WI38 (cell line): Measurements from ENCODE around the gene EDARADD.

Experiments used
- H3K4me3 ChIP-seq: 2 replicates; pipeline ENCODE4 v1.5.1; 2011; ENCODE audit warnings: low read depth, mild to moderate bottlenecking, control low read depth, low read length
- TF ChIP-seq, protein P1 (sequence below): IDR thresholded peaks from 2 replicates; pipeline ENCODE4 v1.5.1; 2012; ENCODE audit warnings: low read depth, mild to moderate bottlenecking, control low read depth, low read length

EDARADD gene

DNA sequence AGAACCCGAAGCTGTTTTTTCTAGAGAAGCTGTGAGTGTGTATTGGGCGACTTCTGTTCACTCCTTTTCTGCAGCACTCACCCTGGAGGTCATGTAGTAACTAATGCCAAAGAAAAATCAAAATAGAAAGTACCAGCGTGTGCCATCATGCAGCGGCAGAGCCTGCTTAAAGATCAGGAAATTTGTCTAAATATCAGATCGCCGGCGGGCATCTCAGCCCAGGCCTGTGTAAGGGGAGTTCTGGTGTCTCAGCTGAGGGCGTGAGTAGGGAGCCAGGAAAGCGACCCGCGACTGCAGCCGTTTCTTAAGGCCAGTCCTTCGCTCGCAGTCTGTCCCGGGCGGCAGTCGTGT is 768 bp downstream of the EDARADD start:
- TF ChIP-seq, protein P1, sequence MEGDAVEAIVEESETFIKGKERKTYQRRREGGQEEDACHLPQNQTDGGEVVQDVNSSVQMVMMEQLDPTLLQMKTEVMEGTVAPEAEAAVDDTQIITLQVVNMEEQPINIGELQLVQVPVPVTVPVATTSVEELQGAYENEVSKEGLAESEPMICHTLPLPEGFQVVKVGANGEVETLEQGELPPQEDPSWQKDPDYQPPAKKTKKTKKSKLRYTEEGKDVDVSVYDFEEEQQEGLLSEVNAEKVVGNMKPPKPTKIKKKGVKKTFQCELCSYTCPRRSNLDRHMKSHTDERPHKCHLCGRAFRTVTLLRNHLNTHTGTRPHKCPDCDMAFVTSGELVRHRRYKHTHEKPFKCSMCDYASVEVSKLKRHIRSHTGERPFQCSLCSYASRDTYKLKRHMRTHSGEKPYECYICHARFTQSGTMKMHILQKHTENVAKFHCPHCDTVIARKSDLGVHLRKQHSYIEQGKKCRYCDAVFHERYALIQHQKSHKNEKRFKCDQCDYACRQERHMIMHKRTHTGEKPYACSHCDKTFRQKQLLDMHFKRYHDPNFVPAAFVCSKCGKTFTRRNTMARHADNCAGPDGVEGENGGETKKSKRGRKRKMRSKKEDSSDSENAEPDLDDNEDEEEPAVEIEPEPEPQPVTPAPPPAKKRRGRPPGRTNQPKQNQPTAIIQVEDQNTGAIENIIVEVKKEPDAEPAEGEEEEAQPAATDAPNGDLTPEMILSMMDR: no peak
- peak overlapping the region; percentile 52 for H3K4me3 ChIP-seq

DNA sequence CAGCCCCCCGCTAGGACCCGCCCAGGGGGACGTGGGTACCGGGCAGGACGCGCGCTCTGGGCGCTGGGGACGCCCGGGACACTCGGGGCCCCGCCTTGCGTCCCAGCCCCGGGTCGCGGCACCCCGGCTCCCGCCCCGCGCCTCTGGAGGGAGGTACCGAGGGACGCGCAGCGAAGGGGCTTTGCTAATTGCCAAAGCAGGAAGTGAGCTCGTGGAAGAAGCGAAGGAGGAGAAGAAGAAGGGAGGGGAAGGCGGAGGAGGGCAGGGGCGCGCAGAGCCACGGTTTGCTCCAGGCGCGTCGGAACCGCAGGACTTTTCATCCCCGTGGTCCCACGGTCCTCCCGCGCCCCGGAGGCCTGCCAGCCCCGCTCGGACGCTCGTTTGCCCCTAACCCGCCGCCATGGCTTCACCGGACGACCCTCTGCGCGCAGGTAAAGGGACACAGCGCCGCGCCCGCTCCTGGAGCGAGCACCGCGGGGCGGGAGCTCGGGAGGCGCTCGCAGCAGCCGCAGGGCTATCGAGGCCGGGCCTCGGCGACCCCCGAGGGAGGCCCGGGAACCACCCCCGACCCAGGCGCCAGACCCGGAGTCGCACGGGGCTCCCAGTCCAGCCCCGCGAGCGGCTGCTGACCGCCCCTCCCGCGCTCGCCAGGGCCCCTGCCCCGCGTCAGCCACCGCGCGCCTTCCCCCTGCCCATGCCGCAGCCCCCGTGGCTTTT is 1.3 kb downstream of the EDARADD start:
- TF ChIP-seq, protein P1: no peak
- H3K4me3 ChIP-seq: peak overlapping the region; percentile 52

DNA sequence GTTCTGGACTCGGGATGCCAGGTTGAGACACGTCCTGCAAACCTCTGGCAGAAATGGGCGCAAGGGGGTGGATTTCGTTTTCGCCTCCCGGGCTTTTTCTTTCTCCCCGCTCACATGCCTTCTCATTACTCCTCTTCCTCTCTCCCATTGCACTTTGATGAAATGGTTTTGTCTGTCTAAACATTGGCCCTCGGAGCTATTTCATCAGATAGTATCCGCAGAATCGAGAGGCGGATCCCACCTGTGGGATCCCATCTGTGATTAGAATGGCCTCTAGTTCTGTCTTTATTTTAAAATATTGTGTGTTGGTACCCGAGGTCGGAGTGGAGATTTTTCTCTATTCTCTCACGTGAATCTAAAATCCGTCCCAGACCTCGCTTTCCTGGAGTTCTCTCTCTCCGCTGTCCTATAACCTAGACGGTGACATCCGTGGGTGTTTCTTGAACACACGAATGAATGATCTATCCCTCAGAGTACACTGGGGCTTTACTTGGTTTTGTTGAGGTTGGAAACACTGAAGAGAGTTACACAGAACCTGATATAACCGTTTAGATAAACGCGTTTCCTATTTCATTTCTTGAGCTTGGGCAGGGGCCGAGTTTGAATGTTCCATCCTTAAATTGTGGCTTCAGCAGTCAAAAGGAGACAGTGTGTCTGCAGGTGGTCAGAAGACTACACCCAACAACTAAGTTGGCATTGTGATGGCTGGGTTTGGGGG is 2.0 kb downstream of the EDARADD start:
- peak overlapping the region; percentile 52; the same call in 1 of the 2 replicates for H3K4me3 ChIP-seq
- TF ChIP-seq, protein P1: no peak

DNA sequence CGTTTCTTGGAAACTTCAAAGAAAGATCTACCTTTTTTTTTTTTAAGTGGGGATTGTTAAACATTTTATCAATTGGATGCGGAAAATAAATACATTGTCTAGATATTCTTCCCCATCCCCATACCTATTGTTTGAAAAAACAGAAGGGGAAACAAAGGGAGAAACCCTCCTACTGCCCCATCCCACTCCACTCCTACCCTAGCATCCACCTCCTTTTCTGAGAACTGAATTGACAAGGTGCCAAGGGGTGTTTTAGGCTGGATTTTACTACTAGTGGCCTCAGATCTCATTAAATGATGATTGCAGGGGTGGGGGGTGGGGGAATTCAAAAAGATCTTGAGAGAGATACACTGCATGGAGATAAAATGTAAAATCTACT is 2.6 kb downstream of the EDARADD start:
- TF ChIP-seq, protein P1: no peak
- no peak overlapping the region for H3K4me3 ChIP-seq

DNA sequence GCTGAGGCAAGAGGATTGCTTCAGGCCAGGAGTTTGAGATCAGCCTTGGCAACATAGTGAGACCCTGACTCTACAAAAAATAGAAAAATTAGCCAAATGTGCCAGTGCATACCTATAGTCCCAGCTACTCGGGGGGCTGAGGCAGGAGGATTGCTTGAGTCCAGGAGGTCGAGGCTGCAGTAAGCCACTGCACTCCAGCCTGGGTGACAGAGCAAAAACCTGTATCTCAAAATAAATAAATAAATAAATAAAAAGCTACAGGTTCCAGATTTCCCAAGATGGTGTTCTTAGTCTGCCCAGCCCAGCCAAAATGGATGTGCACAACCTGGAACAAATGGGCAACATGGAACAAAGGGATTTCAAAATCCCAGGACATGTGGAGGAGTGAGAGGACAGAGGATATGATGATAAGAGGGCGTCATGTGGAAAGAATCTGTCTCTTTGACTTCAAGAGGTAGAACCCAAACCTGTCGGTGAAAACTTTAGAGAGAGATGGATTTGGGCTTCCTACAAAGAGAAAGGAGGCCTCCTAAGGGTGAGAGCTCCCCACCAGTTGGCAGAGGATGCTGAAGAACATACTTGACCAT is 3.2 kb downstream of the EDARADD start:
- TF ChIP-seq, protein P1: no peak

DNA sequence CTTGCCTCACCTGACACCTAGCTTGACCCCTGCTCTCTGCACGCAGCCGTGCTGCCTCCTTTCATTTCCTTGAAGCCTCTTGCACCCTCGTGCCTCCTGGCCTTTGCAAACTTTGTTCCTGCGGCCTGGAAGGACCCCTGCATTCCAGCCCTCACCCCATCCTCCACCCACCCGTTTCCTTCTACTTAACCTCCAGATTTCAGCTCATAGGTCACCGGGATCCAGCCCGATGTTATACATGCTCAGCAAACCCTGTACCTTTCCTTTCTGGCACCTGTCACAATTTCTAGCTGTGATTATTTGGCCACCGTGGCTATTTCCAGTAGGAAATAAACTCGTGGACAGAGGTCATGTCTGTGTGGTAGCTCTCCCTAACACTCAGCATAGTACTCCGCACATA is 4.5 kb downstream of the EDARADD start:
- H3K4me3 ChIP-seq: no peak overlapping the region
- TF ChIP-seq, protein P1: no peak

More for the DNA sequence above, 3.2 kb downstream of the EDARADD start:
- no peak overlapping the region for H3K4me3 ChIP-seq

DNA sequence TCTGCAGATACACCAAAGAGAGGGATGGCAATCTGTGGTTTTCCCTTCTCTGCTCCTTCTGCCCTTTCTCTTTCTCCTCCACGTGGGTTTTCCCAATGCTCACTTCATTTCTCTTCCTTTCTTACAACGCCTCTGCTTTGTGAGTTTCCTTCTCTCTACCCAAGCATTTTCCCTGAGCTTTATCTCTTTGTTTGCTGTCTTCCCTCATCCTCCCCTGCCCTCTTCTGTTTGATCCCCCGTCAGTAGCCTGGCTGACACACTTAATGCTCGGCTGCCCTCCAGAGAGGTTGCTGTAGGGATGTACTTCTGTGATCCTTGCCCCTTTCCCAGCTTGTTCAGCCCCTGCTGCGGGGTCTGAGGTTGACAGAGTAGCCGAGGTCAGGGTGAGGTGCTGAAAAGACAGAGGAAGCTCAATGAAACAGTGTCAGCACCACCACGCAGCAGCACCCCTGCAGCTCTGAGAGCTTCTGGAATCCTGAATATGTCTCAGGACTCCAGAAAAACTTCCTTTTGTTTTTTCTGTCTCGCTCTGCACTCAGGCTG is 6.0 kb downstream of the EDARADD start:
- TF ChIP-seq, protein P1: no peak
- H3K4me3 ChIP-seq: no peak overlapping the region
